A549 (cell line): Measurements from ENCODE around the gene HDAC6. TPM values are rescaled to one million over a fixed set of nuclear protein-coding genes. Genes with fewer than 3 reads are reported as not detected.

ENCODE experiments used
- ATAC-seq, 2 experiments: fragments of 200-7000 bp in 1 of 2; fragments of >200 bp in 1 of 2; cut with Nextera tagmentation in 1 of 2; cut with Tn5 transposase in 1 of 2; 3 replicates each; pipeline versions ENCODE4 v1.8.0 to v1.9.1; 2018 to 2020; ENCODE audit warnings: mild to moderate bottlenecking in 1 of 2, moderate library complexity in 1 of 2
- CTCF ChIA-PET: fragments of 300-600 bp; sonication (Branson Sonifier 250); formaldehyde crosslinking; extraction: SDS; loops from one replicate; lab custom pipeline; 2021; ENCODE audit warnings: antibody characterized with exemption, inconsistent platforms; lab: Yijun Ruan, JAX
- POLR2A ChIA-PET: fragments of 350-600 bp; formaldehyde crosslinking; extraction: SDS; loops from one replicate; lab custom pipeline; 2021; ENCODE audit warnings: antibody characterized with exemption, inconsistent platforms; lab: Yijun Ruan, JAX
- DNase-seq, 2 experiments: peaks; one replicate each; pipeline versions ENCODE4 v3.0.0 to v3.0.0-alpha.2; 2011 to 2016; ENCODE audit warnings: low read depth in 1 of 2, low spot score in 1 of 2
- FAIRE-seq: peaks from 2 replicates; lab custom pipeline; 2011; peaks lifted over from hg19 to GRCh38; lab: Jason Lieb, UNC
- H3K27ac ChIP-seq, 2 experiments: fragments of >200 bp; sonication (Bioruptor Twin); formaldehyde crosslinking; 3 replicates each; pipeline ENCODE4 v1.5.1; 2016 to 2017
- H3K4me1 ChIP-seq: fragments of >200 bp; sonication (Bioruptor Twin); formaldehyde crosslinking; 3 replicates; pipeline ENCODE4 v1.6.1; 2016
- H3K4me2 ChIP-seq: fragments of >200 bp; sonication (Bioruptor Twin); formaldehyde crosslinking; 3 replicates; pipeline ENCODE4 v1.6.1; 2016
- H3K4me3 ChIP-seq: fragments of >200 bp; sonication (Bioruptor Twin); formaldehyde crosslinking; 3 replicates; pipeline ENCODE4 v1.5.1; 2016
- H3K9me3 ChIP-seq: fragments of >200 bp; sonication (Bioruptor Twin); formaldehyde crosslinking; 3 replicates; pipeline ENCODE4 v1.6.1; 2016
- CBX2 ChIP-seq: fragments of 200-600 bp; sonication (generic); IDR thresholded peaks from 2 replicates; pipeline ENCODE4 v1.6.1; 2016; ENCODE audit warnings: low read depth, mild to moderate bottlenecking, borderline replicate concordance
- CBX8 ChIP-seq: fragments of 200-600 bp; sonication (generic); IDR thresholded peaks from 2 replicates; pipeline ENCODE4 v1.6.1; 2016
- CEBPB ChIP-seq, 2 experiments: fragments of >200 bp in 1 of 2; sonication (Bioruptor Twin) in 1 of 2; formaldehyde crosslinking in 1 of 2; IDR thresholded peaks; 2 replicates each; pipeline ENCODE4 v1.6.1; 2012 to 2016
- EHMT2 ChIP-seq: fragments of 200-600 bp; sonication (generic); IDR thresholded peaks from 2 replicates; pipeline ENCODE4 v1.6.1; 2016; ENCODE audit warnings: antibody characterized with exemption, low read depth, mild to moderate bottlenecking, moderate library complexity
- EP300 ChIP-seq, 2 experiments: fragments of >200 bp; sonication (Bioruptor Twin); formaldehyde crosslinking; IDR thresholded peaks; 2 replicates in 1 of 2; 3 replicates in 1 of 2; pipeline ENCODE4 v1.6.1; 2016 to 2017
- ESRRA ChIP-seq: fragments of 150-350 bp; IDR thresholded peaks from 2 replicates; pipeline ENCODE4 v1.6.1; 2014; ENCODE audit warnings: mild to moderate bottlenecking, low read length, borderline replicate concordance
- HOXA7 ChIP-seq: fragments of 250-450 bp; sonication (Bioruptor Pico); IDR thresholded peaks from 2 replicates; pipeline ENCODE4 v1.5.0; 2020; ENCODE audit warnings: mild to moderate bottlenecking, moderate library complexity
- HOXB5 ChIP-seq: fragments of 250-450 bp; sonication (Bioruptor Pico); IDR thresholded peaks from 2 replicates; pipeline ENCODE4 v1.5.0; 2020; ENCODE audit warnings: mild to moderate bottlenecking, moderate library complexity
- JUNB ChIP-seq: fragments of >200 bp; sonication (Bioruptor Twin); formaldehyde crosslinking; IDR thresholded peaks from 2 replicates; pipeline ENCODE4 v1.6.1; 2016
- KDM1A ChIP-seq: fragments of 200-600 bp; sonication (generic); IDR thresholded peaks from 2 replicates; pipeline ENCODE4 v1.6.1; 2016; ENCODE audit warnings: low read depth, mild to moderate bottlenecking
- KDM5A ChIP-seq: fragments of 200-600 bp; sonication (generic); IDR thresholded peaks from 2 replicates; pipeline ENCODE4 v1.6.1; 2016; ENCODE audit warnings: antibody characterized with exemption, mild to moderate bottlenecking
- MAFK ChIP-seq: fragments of 450-650 bp; IDR thresholded peaks from 2 replicates; pipeline ENCODE4 v1.6.1; 2014; ENCODE audit not compliant: partially characterized antibody
- MAZ ChIP-seq: fragments of 150-350 bp; IDR thresholded peaks from 2 replicates; pipeline ENCODE4 v1.6.1; 2014; ENCODE audit warnings: antibody characterized with exemption, low read depth, low read length, borderline replicate concordance
- NPAS2 ChIP-seq: fragments of 250-450 bp; sonication (Bioruptor Pico); IDR thresholded peaks from 2 replicates; pipeline ENCODE4 v1.8.0; 2022; ENCODE audit warnings: mild to moderate bottlenecking, moderate library complexity, borderline replicate concordance
- NR3C1 ChIP-seq: fragments of >200 bp; sonication (Bioruptor Twin); formaldehyde crosslinking; IDR thresholded peaks from 3 replicates; pipeline ENCODE4 v1.6.1; 2017
- PHF8 ChIP-seq: fragments of 200-600 bp; sonication (generic); IDR thresholded peaks from 2 replicates; pipeline ENCODE4 v1.6.1; 2016; ENCODE audit warnings: low read depth, mild to moderate bottlenecking, antibody characterized with exemption, moderate library complexity, borderline replicate concordance
- RCOR1 ChIP-seq: fragments of 150-350 bp; IDR thresholded peaks from 2 replicates; pipeline ENCODE4 v1.6.1; 2014; ENCODE audit warnings: antibody characterized with exemption, low read length, low read depth
- RFX5 ChIP-seq: fragments of 450-650 bp; IDR thresholded peaks from 2 replicates; pipeline ENCODE4 v1.7.1; 2014; ENCODE audit warnings: antibody characterized with exemption, mild to moderate bottlenecking, moderate library complexity
- SMC3 ChIP-seq: fragments of >200 bp; sonication (Bioruptor Twin); formaldehyde crosslinking; IDR thresholded peaks from 3 replicates; pipeline ENCODE4 v1.6.1; 2018; ENCODE audit warnings: inconsistent platforms
- TFCP2L1 ChIP-seq: fragments of 250-450 bp; sonication (Bioruptor Pico); IDR thresholded peaks from 2 replicates; pipeline ENCODE4 v1.5.0; 2021; ENCODE audit warnings: mild to moderate bottlenecking
- TP53 ChIP-seq: fragments of 250-450 bp; sonication (Bioruptor Pico); IDR thresholded peaks from 2 replicates; pipeline ENCODE4 v1.5.0; 2021; ENCODE audit warnings: mild to moderate bottlenecking, moderate library complexity
- ZC3H11A ChIP-seq: fragments of 450-650 bp; IDR thresholded peaks from 2 replicates; pipeline ENCODE4 v1.6.1; 2014; ENCODE audit warnings: antibody characterized with exemption, mild to moderate bottlenecking
- ZNF302 ChIP-seq: fragments of 250-450 bp; sonication (Bioruptor Pico); IDR thresholded peaks from 2 replicates; pipeline ENCODE4 v1.9.0; 2021; ENCODE audit warnings: inconsistent platforms, mild to moderate bottlenecking, moderate library complexity
- ZSCAN20 ChIP-seq: fragments of 250-450 bp; sonication (Bioruptor Pico); IDR thresholded peaks from 2 replicates; pipeline ENCODE4 v1.8.0; 2022; ENCODE audit warnings: mild to moderate bottlenecking, moderate library complexity
- WGBS: methylation state at CpG from one replicate; pipeline ENCODE4 v1.1.6; 2017; ENCODE audit errors: missing lambda C conversion rate; 5-methylcytosine and 5-hydroxymethylcytosine counted together
- polyA plus RNA-seq, 4 experiments: library from polyadenylated mRNA; depleted of rRNA in 3 of 4; stranded (reverse); fragments of >200 nt; fragmentation: RNase III in 1 of 4; extraction: RNeasy Plus Mini Kit Qiagen cat#74134 plus additional on column Dnase treatment in 1 of 4; gene quantifications; 2 replicates in 3 of 4; 3 replicates in 1 of 4; pipeline ENCODE4 v1.2.3, GENCODE V29; 2011 to 2017
- TF ChIP-seq, protein P1 (sequence below): fragments of 450-650 bp; IDR thresholded peaks from 2 replicates; pipeline ENCODE4 v1.6.1; 2014; ENCODE audit warnings: antibody characterized with exemption
- TF ChIP-seq, protein P2 (sequence below): IDR thresholded peaks from 2 replicates; pipeline ENCODE4 v1.6.1; 2012
- TF ChIP-seq, protein P3 (sequence below): fragments of 200-600 bp; sonication (generic); IDR thresholded peaks from 2 replicates; pipeline ENCODE4 v1.6.1; 2016; ENCODE audit warnings: antibody characterized with exemption, mild to moderate bottlenecking, moderate library complexity
- TF ChIP-seq, protein P4 (sequence below): fragments of 250-450 bp; sonication (Bioruptor Pico); IDR thresholded peaks from 2 replicates; pipeline ENCODE4 v1.5.0; 2020; ENCODE audit warnings: low read depth, mild to moderate bottlenecking, moderate library complexity

Gene HDAC6
- polyA plus RNA-seq, 2 of the 4 experiments (the other 2 are of a cell fraction), result 50.6 to 52.1 TPM

DNA sequence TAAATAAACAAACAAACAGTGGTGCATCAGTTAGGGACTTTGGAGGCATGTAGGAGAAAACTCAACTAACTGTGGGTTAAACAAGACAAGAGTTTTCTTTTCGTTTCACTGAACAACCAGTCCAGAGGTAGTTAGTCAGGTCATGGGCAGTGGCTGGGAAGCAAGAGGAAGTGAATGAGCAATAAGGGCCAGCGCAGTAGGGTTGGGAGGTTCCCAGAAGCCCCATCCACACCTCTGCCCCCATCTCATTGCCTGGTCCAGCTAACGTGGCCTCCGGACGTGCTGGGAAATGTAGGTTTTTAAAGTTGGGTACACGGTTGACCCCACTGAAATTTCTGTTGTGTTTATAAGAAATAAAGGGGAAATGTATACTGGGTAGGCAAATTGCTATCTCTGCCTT is 31.6 kb upstream of the HDAC6 start:
- POLR2A ChIA-PET, result no interaction called here
- no peaks in the 10 kb centered on the region for H3K4me1 ChIP-seq
- no peak for FAIRE-seq
- TF ChIP-seq SMC3 (no peak), CEBPB (IDR thresholded peaks at IDR 0.05) (no peak), JUNB (no peak), RFX5 (no peak), RCOR1 (no peak), TFCP2L1 (no peak), NPAS2 (CRISPR knock-in tag) (no peak), MAFK (no peak), CBX8 (no peak)
- TF ChIP-seq, all 56 proteins: peak for 0
- Histone ChIP-seq H3K4me2 (no peak overlapping the region), H3K9me3 (no peaks in the 10 kb centered on the region), H3K4me3 (no peak overlapping the region), H3K27ac (no peak overlapping the region)
- CTCF ChIA-PET, result no interaction called here
- no peak for DNase-seq
- WGBS, result 69% methylated on average over 6 of the region's 6 CpGs
- ATAC-seq, result no peak

DNA sequence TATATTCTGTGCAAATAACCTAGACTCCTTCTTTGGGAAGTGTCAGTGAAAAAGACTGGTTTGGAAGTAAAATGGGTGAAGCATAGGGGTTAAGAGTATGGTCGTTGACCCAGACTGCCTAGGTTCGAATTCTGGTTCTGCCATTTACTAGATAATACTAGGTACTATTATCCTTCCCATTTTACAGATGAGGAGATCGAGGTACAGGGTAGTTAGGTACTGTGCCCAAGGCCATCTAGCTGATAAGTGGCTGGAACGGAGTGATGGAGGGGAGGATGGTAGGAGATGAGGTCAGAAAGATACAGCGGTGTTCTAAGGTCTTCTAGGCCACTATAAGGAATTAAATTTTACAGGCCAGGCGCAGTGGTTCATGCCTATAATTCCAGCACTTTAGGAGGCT is 29.3 kb upstream of the HDAC6 start:
- ChIA-PET CTCF (no interaction called here), POLR2A (no interaction called here)
- FAIRE-seq, result no peak

DNA sequence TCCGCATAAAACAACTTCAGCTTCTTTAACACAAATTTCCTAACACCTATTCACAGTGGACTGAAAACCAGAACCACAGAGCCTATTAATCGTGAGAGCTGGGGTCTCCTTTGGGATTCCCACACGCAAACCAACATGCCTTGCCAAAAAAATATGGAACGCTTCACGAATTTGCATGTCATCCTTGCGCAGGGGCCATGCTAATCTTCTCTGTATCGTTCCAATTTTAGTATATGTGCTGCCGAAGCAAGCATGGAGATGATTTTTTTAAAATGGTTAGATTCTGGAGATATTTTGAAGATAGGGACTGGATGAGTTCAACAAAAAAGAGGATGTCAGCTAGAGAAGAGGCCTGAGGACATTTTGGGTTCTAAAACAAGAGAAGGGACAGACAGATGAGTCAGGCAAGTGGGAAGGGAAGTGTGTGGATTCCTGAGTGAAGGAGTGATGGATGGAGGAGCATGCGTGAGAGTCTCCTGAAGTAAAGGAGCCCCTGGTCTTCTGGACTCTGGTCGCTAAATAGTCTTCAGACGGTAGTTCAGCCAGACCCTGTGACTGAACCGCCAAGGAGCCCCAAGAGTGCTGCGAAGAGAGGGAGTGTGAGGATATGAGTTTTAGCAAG is 24.9 kb upstream of the HDAC6 start:
- Histone ChIP-seq H3K4me1 (no peaks in the 10 kb centered on the region), H3K27ac (no peak overlapping the region), H3K4me3 (no peak overlapping the region), H3K4me2 (no peak overlapping the region), H3K9me3 (no peaks in the 10 kb centered on the region)
- POLR2A ChIA-PET, result no interaction called here
- no peak for ATAC-seq
- CTCF ChIA-PET, result interaction anchor here (1.4 kb wide), 1 partner anchor 15 kb away, joined by 4 read pairs; the partner anchor contains the start of gene GLOD5
- whole genome bisulfite sequencing, result 60% methylated on average over 13 of the region's 13 CpGs
- FAIRE-seq, result no peak
- DNase-seq, result no peak
- TF ChIP-seq TP53 (CRISPR knock-in tag) (no peak), MAZ (no peak), ZSCAN20 (CRISPR knock-in tag) (no peak), MAFK (no peak), KDM1A (no peak), CBX2 (no peak), ZNF302 (CRISPR knock-in tag) (no peak), KDM5A (no peak), NR3C1 (no peak), ESRRA (no peak)
- TF ChIP-seq, protein P1, sequence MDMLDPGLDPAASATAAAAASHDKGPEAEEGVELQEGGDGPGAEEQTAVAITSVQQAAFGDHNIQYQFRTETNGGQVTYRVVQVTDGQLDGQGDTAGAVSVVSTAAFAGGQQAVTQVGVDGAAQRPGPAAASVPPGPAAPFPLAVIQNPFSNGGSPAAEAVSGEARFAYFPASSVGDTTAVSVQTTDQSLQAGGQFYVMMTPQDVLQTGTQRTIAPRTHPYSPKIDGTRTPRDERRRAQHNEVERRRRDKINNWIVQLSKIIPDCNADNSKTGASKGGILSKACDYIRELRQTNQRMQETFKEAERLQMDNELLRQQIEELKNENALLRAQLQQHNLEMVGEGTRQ, result no peak
- TF ChIP-seq, protein P2, sequence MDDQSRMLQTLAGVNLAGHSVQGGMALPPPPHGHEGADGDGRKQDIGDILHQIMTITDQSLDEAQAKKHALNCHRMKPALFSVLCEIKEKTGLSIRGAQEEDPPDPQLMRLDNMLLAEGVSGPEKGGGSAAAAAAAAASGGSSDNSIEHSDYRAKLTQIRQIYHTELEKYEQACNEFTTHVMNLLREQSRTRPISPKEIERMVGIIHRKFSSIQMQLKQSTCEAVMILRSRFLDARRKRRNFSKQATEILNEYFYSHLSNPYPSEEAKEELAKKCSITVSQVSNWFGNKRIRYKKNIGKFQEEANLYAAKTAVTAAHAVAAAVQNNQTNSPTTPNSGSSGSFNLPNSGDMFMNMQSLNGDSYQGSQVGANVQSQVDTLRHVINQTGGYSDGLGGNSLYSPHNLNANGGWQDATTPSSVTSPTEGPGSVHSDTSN, result no peak
- TF ChIP-seq, protein P3, sequence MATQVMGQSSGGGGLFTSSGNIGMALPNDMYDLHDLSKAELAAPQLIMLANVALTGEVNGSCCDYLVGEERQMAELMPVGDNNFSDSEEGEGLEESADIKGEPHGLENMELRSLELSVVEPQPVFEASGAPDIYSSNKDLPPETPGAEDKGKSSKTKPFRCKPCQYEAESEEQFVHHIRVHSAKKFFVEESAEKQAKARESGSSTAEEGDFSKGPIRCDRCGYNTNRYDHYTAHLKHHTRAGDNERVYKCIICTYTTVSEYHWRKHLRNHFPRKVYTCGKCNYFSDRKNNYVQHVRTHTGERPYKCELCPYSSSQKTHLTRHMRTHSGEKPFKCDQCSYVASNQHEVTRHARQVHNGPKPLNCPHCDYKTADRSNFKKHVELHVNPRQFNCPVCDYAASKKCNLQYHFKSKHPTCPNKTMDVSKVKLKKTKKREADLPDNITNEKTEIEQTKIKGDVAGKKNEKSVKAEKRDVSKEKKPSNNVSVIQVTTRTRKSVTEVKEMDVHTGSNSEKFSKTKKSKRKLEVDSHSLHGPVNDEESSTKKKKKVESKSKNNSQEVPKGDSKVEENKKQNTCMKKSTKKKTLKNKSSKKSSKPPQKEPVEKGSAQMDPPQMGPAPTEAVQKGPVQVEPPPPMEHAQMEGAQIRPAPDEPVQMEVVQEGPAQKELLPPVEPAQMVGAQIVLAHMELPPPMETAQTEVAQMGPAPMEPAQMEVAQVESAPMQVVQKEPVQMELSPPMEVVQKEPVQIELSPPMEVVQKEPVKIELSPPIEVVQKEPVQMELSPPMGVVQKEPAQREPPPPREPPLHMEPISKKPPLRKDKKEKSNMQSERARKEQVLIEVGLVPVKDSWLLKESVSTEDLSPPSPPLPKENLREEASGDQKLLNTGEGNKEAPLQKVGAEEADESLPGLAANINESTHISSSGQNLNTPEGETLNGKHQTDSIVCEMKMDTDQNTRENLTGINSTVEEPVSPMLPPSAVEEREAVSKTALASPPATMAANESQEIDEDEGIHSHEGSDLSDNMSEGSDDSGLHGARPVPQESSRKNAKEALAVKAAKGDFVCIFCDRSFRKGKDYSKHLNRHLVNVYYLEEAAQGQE, result no peak

More for the DNA sequence above, 29.3 kb upstream of the HDAC6 start:
- ATAC-seq, result no peak
- TF ChIP-seq, protein P2, result no peak
- TF ChIP-seq, protein P4, sequence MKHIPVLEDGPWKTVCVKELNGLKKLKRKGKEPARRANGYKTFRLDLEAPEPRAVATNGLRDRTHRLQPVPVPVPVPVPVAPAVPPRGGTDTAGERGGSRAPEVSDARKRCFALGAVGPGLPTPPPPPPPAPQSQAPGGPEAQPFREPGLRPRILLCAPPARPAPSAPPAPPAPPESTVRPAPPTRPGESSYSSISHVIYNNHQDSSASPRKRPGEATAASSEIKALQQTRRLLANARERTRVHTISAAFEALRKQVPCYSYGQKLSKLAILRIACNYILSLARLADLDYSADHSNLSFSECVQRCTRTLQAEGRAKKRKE (CRISPR knock-in tag), result no peak
- no peak for TF ChIP-seq ESRRA
- TF ChIP-seq ZC3H11A, result no peak
- TF ChIP-seq PHF8, result no peak
- no peak for TF ChIP-seq EHMT2
- TF ChIP-seq EP300 (IDR thresholded peaks at IDR 0.05), result no peak
- TF ChIP-seq, protein P1, result no peak
- no peak for TF ChIP-seq HOXB5 (CRISPR knock-in tag)
- no peak for TF ChIP-seq CEBPB (IDR thresholded peaks at IDR 0.05)
- no peak for TF ChIP-seq HOXA7 (CRISPR knock-in tag)
- no peaks in the 10 kb centered on the region for H3K4me1 ChIP-seq
- H3K4me2 ChIP-seq, result no peak overlapping the region
- no peak for DNase-seq
- WGBS, result 47% methylated on average over 6 of the region's 6 CpGs
- no peaks in the 10 kb centered on the region for H3K9me3 ChIP-seq
- no peak overlapping the region for H3K4me3 ChIP-seq
- no peak overlapping the region for H3K27ac ChIP-seq
